Measurements from ENCODE around the gene ANKS1B. TPM values are rescaled to one million over a fixed set of nuclear protein-coding genes. Genes with fewer than 3 reads are reported as not detected.

ANKS1B gene
- total and polyA plus RNA-seq, 7 donors, result 0.46 to 7.4 (median 3.6) TPM

- TF ChIP-seq, protein P1, sequence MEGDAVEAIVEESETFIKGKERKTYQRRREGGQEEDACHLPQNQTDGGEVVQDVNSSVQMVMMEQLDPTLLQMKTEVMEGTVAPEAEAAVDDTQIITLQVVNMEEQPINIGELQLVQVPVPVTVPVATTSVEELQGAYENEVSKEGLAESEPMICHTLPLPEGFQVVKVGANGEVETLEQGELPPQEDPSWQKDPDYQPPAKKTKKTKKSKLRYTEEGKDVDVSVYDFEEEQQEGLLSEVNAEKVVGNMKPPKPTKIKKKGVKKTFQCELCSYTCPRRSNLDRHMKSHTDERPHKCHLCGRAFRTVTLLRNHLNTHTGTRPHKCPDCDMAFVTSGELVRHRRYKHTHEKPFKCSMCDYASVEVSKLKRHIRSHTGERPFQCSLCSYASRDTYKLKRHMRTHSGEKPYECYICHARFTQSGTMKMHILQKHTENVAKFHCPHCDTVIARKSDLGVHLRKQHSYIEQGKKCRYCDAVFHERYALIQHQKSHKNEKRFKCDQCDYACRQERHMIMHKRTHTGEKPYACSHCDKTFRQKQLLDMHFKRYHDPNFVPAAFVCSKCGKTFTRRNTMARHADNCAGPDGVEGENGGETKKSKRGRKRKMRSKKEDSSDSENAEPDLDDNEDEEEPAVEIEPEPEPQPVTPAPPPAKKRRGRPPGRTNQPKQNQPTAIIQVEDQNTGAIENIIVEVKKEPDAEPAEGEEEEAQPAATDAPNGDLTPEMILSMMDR (IDR thresholded peaks at IDR 0.05), result no peak
- Histone ChIP-seq H3K27me3 (ENCODE audit: insufficient read depth in 3 of 3, low read length in 2 of 3) (no peaks in the 10 kb centered on the region), H3K4me3 (no peak overlapping the region), H3K27ac (no peak overlapping the region), H3K4me1 (no peaks in the 10 kb centered on the region), H3K36me3 (ENCODE audit: insufficient read depth in 1 of 2, low read depth in 1 of 2) (no peaks in the 10 kb centered on the region), H3K9me3 (no peaks in the 10 kb centered on the region)
- ATAC-seq (no peak), DNase-seq (no peak)
- intact Hi-C loops (cut with DNase I), result no loop called here
- 26 to 50% (median 37%) methylated on average over 2 of the region's 2 CpGs for WGBS, 3 donors
These were observed 1075.0 kb downstream of the ANKS1B start for GRCh38 chr12:98909746-98910145.

GRCh38 chr12:98908866-98909265 is 1075.9 kb downstream of the ANKS1B start:
- ATAC-seq (no peak), DNase-seq (no peak)
- Histone ChIP-seq H3K4me1 (no peaks in the 10 kb centered on the region), H3K36me3 (ENCODE audit: insufficient read depth in 1 of 2, low read depth in 1 of 2) (no peaks in the 10 kb centered on the region), H3K4me3 (no peak overlapping the region), H3K27me3 (ENCODE audit: insufficient read depth in 3 of 3, low read length in 2 of 3) (no peaks in the 10 kb centered on the region), H3K27ac (no peak overlapping the region), H3K9me3 (no peaks in the 10 kb centered on the region)
- intact Hi-C loops (cut with DNase I), result no loop called here
- TF ChIP-seq, protein P1 (IDR thresholded peaks at IDR 0.05), result no peak
- WGBS, 3 donors, result 76 to 81% (median 78%) methylated on average over 6 of the region's 6 CpGs

DNA sequence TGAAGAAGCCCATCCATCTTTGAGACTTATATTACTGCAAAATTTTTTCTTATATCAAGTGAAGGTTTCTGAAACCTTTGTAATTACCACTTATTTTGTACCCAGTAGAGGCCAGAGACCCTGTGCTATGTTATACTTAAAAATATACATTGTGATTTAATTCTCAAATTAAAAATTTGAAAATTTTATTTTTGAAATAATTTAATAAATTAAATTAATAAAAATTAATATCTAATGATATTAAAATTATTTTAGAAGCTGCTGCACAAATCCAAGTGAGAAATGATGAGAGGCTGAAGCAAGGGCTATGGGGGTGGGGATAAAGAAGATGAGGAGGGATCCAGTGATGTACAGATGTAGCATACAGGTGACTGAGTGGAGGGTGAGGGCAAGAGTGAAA is 1080.9 kb downstream of the ANKS1B start:
- H3K36me3 ChIP-seq (ENCODE audit: insufficient read depth in 1 of 2, low read depth in 1 of 2), result no peaks in the 10 kb centered on the region
- intact Hi-C loops (cut with DNase I), result no loop called here
- TF ChIP-seq, protein P1 (IDR thresholded peaks at IDR 0.05), result no peak

GRCh38 chr12:98901189-98901588 is 1083.5 kb downstream of the ANKS1B start:
- no peak overlapping the region for H3K27ac ChIP-seq
- no peaks in the 10 kb centered on the region for H3K9me3 ChIP-seq
- TF ChIP-seq, protein P1 (IDR thresholded peaks at IDR 0.05), result no peak
- peaks cover 0 to 15% (median 2%) of the 10 kb centered on the region in 3 donors for H3K27me3 ChIP-seq (ENCODE audit: insufficient read depth in 3 of 3, low read length in 2 of 3)
- H3K4me3 ChIP-seq, result no peak overlapping the region
- 33 to 41% (median 37%) methylated on average over 2 of the region's 2 CpGs for WGBS, 3 donors
- DNase-seq (no peak), ATAC-seq (no peak)
- no peaks in the 10 kb centered on the region for H3K36me3 ChIP-seq (ENCODE audit: insufficient read depth in 1 of 2, low read depth in 1 of 2)
- H3K4me1 ChIP-seq, result no peaks in the 10 kb centered on the region
- intact Hi-C loops (cut with DNase I), result no loop called here

More for the DNA sequence above, 1080.9 kb downstream of the ANKS1B start:
- Histone ChIP-seq H3K4me3 (no peak overlapping the region), H3K27me3 (ENCODE audit: insufficient read depth in 3 of 3, low read length in 2 of 3) (peaks cover 0 to 2% (median 0%) of the 10 kb centered on the region in 3 donors), H3K27ac (no peak overlapping the region), H3K4me1 (no peaks in the 10 kb centered on the region), H3K9me3 (no peaks in the 10 kb centered on the region)
- DNase-seq, result no peak
- no peak for ATAC-seq

DNA sequence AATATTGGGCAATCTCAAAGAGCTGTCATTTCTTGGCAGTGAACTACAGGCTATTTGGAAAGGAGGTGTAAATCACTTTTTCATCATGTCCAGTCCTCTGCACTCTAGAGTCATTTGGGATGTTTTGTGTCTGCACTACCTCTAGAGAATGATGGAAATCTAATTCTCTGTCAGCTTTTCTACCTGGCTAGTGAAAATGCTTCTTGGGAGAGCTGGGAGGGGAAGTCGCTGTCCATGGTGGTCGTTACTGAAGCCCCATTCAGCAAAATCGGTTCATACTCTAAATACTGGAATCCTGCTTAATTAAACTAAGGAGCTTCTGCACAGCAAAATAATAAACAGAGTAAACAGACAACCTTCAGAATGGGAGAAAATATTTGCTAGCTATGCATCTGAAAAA is 1087.8 kb downstream of the ANKS1B start:
- no peaks in the 10 kb centered on the region for H3K9me3 ChIP-seq
- no peaks in the 10 kb centered on the region for H3K4me1 ChIP-seq
- DNase-seq (no peak), ATAC-seq (no peak)
- peaks cover 0 to 50% (median 10%) of the 10 kb centered on the region in 3 donors for H3K27me3 ChIP-seq (ENCODE audit: insufficient read depth in 3 of 3, low read length in 2 of 3)
- H3K36me3 ChIP-seq (ENCODE audit: insufficient read depth in 1 of 2, low read depth in 1 of 2), result no peaks in the 10 kb centered on the region
- TF ChIP-seq, protein P1 (IDR thresholded peaks at IDR 0.05), result no peak
- intact Hi-C loops (cut with DNase I), result no loop called here
- 10 to 17% (median 16%) methylated on average over 3 of the region's 3 CpGs for WGBS, 3 donors
- H3K4me3 ChIP-seq, result no peak overlapping the region
- no peak overlapping the region for H3K27ac ChIP-seq
